ENCODE results near the gene KLHL25. TPM values are rescaled to one million over a fixed set of nuclear protein-coding genes. Genes with fewer than 3 reads are reported as not detected.

KLHL25 gene
- total and polyA plus RNA-seq, 4 donors: 2.3 to 34.2 (median 11.4) TPM

GRCh38 chr15:85718271-85718971 is 76.3 kb downstream of the KLHL25 start:
- Histone ChIP-seq H3K27me3 (ENCODE audit: control insufficient read depth in 4 of 4, insufficient read depth in 4 of 4, low read length in 3 of 4) (no peaks in the 10 kb centered on the region), H3K4me3 (ENCODE audit: low read depth in 1 of 3, low read length in 3 of 3) (no peak overlapping the region), H3K36me3 (ENCODE audit: control insufficient read depth in 4 of 4, insufficient read depth in 3 of 4, low read depth in 1 of 4, low read length in 3 of 4) (peaks cover 13 to 70% (median 54%) of the 10 kb centered on the region in 4 donors), H3K4me1 (ENCODE audit: control insufficient read depth in 4 of 4, insufficient read depth in 4 of 4, low read length in 3 of 4) (peaks cover 8 to 22% (median 11%) of the 10 kb centered on the region in 4 donors), H3K9ac (ENCODE audit: low read depth in 1 of 2, low read length in 2 of 2) (no peak overlapping the region), H3K27ac (ENCODE audit: low read depth in 1 of 2, low read length in 2 of 2) (no peak overlapping the region), H3K9me3 (ENCODE audit: control insufficient read depth in 4 of 4, low read length in 3 of 4) (no peaks in the 10 kb centered on the region)
- WGBS: 92% methylated on average over 12 of the region's 12 CpGs
- TF ChIP-seq MAX (IDR thresholded peaks at IDR 0.05): no peak
- TF ChIP-seq GABPA (IDR thresholded peaks at IDR 0.05 in 1 of 2, conservative IDR thresholded peaks at IDR 0.05 in 1 of 2): no peak
- no peak for TF ChIP-seq JUND (IDR thresholded peaks at IDR 0.05)
- TF ChIP-seq TAF1 (conservative IDR thresholded peaks at IDR 0.05): no peak
- no peak for TF ChIP-seq FOXA2 (IDR thresholded peaks at IDR 0.05)
- no peak for TF ChIP-seq CTCF (IDR thresholded peaks at IDR 0.05; ENCODE audit: low read depth, low read length, missing input control)
- TF ChIP-seq RXRA (IDR thresholded peaks at IDR 0.05): no peak
- TF ChIP-seq REST (IDR thresholded peaks at IDR 0.05): no peak
- no peak for TF ChIP-seq RAD21 (IDR thresholded peaks at IDR 0.05)
- no peak for TF ChIP-seq ZBTB33 (IDR thresholded peaks at IDR 0.05)
- no peak for TF ChIP-seq HNF4G (IDR thresholded peaks at IDR 0.05)
- TF ChIP-seq SP1 (IDR thresholded peaks at IDR 0.05): no peak
- no peak for TF ChIP-seq HNF4A (conservative IDR thresholded peaks at IDR 0.05)
- no peak for TF ChIP-seq EGR1 (IDR thresholded peaks at IDR 0.05; ENCODE audit: low read depth in 2 of 2)
- no peak for TF ChIP-seq YY1 (IDR thresholded peaks at IDR 0.05)
- TF ChIP-seq NR2F2 (IDR thresholded peaks at IDR 0.05): no peak
- no peak for TF ChIP-seq ATF3 (IDR thresholded peaks at IDR 0.05)
- TF ChIP-seq FOXA1 (IDR thresholded peaks at IDR 0.05): no peak
- no peak for DNase-seq (ENCODE audit: low spot score)
